ENCODE results near the gene ZAP70.
"Not testable (repeated sequence)": the region's sequence is repeated elsewhere in the genome, so short reads cannot be mapped to it uniquely, and the experiment has no call there.

Gene ZAP70

DNA sequence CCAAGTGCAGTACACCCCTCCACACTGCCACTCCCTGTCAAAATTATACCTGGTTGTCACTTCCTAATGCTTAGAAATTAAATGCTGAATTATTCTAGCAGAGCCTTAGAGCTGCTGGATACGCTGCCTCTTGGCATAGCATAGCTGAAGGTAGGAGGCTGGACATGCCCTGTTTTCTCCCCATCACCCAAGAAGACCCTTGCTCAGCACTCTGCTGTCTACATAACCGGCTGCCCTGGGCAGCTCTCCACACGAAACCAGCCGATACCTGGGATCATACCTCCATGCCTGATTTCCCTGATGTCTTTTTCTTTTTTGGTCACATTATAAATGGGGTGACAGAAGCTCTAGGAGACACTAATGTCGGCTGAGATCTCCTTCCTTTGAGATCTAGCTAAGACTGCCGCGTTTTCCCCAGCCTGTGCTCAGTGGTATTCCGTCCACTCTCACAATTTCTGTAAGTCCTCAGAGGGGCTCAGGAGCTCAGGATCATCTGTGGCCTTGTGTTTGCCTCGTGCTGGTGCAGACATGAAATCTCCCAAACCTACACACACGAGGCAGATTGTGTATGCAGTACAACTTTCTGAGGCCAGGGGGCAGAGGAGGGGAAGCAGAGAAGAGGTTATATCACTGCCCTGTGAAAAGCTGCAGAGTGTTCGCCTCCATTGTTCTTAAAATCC is 13.5 kb upstream of the ZAP70 start:
- DNase-seq: no peak

DNA sequence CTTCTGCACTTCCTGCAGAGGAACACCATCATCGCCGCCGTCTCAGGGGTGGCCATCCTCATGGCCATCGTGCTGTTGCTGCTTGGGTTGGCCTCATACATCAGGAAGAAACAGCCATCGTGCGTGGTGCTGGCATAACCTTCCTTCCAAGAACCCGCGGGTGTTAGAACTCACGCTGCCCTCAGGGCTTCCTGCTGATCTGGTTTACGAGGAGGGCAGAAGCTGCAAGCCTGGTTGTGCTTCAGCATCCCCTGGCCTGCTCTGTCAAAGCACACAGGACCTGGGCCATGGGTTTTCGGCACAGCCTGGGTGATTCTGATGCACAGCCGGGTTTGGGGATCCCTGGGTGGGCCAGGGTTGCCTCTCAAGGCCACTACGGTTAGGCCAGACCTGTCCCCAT is 12.2 kb upstream of the ZAP70 start:
- no peak for DNase-seq

DNA sequence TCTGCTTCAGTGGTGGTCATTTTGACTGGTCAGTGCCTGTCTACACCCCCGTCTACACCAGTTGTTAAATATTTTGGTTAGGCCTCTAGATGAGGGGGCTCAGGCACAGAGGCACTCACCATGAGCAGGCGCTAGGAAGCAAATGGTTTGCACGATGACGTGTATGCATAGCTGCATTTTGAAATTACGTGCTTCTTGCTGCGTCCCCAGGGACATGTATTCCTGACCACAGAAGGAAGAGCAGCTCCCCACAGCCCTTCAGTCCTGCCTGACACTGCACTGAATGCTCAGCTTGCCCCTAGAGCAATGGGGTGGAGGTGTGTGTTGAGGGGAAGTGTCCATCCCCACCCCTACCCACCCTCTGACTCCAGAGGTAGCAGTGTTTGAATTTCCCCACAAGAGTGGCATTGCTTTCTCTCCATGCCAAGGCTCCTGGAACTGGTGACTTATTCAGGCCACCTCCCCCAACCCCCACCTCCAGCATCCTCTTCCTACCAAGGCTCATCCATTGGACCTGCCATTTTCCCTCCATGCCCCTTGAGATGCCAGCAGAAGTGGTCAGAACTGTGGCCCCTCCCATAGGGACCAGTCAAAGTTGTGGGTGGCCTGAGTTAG is 11.4 kb upstream of the ZAP70 start:
- DNase-seq: no peak

DNA sequence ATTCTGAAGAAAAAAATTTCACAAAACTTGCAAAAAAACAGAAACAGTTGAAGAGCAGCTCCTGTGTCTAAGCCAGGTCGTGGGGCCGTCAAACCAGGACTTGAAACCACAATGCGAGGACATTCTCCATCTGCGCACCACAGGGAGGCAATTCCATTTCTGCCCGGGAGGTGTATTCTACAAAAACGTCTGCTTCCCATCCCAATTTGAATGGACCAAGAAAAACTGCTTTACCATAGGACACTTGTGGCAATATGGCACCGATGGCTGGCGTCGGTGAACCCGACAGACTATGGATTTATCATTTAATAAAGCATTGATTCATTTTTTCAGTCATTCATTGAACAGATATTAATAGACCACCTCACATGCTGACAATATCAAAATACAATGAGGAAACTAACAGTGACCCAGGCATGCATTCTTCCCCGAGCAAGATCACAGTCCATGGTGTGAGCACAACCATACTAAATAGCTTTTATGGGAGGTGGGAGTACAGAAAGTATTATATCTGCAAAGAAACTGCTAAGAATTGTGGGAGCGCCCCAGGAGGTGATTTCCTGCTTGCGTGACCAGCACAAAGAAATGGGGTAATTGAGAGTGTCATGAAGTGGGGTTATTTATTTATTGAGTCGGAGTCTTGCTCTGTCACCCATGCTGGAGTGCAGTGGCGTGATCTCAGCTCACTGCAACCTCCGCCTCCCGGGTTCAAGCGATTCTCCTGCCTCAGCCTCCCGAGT is 10.5 kb upstream of the ZAP70 start:
- DNase-seq: no peak

DNA sequence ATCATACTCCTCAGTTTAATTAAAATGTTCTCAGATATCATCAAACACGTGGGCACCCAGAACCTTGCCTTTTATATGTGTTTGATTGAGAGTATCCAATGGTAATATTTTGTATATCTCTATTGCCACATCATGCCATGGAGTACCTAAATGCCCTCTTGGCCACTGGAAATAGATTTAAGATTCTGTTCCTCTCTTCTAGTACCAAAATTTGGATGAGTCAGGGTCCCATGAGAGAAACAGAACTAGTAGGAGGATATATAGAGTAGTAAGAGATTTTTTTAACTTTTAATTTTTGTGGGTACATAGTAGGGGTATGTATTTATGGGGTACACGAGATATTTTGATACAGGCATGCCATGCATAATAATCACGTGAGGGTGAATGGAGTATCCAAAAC is 9.6 kb upstream of the ZAP70 start:
- DNase-seq: no peak

DNA sequence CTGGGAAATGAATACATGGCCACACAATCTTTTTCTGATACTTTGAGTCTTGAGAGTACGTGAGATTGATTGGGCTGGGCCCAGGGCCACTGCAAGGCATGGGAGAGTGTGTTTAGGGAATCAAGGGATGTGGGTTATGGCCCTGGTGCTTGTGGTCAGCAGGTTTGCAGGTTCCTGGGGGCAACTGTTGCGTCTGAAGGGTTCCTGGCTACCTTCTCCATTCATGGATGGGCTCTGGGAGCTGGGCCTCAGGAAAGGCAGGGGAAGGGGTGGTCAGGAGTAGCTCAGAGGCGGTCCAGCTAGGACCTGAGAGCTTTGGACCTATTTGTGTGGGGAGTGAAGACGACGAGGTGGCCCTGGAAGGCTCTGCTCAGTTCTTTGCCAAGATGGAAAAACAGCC is 8.4 kb upstream of the ZAP70 start:
- no peak for DNase-seq

DNA sequence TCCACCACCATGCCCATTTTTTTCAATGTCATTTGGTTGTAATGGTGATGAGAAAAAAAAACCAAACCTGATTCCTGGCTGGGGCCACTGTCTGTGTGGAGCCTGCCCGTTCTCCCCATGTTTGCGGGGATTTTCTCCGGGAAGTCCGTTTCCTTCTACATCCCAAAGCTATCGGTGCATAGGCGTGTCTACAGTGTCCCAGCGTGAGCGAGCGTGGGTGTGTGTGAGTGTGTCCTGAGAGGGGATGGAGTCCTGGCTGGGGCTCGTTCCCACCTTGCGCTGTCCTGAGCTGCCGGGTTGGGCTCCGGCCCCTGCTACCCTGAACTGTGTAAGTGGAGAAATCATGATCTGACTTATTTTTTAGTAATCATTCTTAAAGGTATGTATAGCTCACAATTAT is 7.3 kb upstream of the ZAP70 start:
- no peak for DNase-seq

DNA sequence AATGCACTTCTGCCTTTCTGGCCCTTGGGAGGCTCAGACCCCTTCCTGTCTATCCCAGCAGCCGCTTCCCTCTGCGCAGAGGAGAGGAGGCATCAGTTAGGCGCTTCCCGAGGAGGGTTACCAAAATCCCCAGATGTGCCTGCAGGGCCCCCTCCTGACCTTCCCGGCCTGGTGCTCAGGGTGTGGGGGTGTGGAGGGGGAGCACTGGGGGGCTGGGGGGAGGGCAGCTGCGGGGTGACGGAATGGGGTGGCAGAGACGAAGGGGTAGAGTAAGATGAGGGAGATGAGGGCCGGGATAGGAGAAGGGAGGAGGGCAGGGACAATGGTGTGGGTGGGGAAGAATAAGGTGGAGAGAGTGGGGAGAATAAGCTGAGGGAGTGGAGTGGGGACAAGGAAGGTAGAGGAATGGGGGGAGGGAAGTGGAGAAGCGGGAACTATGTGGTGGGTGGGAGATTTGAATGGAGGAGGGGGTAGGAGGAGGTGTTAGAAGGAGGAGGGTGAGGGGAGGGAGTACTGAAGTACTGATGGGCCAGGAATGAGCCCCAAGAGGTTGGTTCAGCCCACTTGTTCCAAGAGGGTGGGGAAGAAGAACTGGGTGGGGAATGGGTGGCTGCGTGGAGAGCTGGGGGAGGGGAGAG is 6.5 kb upstream of the ZAP70 start:
- no peak for DNase-seq

DNA sequence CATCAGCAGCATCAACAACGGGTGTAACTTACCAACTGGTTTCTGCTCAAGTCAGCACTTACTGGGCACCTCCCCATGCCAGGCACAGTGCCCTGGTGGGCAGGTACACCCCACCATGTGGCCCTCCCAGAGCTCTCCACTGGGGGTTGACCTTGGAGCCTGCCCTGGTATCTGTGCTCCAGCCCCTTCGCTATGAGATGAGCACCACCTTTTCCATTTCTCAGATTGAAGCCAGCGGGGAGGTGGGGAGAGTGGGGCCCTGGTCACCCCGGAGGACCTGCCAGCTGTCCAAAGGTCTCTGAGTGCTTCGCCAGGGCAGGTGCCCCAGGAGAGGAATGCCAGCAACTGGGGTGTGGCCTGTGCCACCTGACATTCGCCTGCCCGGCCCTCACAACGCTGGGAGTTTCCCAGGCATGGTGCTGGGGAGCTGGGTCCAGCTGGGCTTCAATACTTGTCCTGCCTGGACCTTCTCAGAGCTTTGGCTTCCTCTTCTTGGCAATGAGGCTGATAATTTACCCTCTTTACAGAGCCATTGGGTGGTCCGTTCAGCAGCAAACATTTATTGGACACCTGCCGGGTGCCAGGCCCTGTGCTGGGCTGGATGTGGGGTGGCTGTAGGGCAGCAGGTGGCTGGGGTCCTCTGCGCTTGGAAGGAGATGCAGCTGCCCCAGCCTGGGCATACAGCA is 5.9 kb upstream of the ZAP70 start:
- no peak for DNase-seq

DNA sequence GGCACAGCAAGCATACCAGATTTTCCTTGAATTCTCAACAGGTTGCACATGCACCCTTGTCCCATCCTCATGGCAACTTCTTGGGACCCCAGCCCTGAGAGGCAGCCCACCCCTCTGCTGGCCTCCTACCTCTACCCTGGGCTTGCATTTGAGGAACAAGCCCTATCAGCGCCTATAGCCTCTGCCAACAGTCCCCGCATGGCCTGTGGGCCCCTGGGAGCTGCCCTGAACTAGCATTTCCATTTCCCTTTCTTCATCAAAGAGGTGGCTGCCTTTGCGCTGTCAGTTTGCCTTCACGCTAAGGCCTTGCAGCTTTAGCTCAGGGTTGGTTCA is 5.4 kb upstream of the ZAP70 start:
- no peak for DNase-seq

DNA sequence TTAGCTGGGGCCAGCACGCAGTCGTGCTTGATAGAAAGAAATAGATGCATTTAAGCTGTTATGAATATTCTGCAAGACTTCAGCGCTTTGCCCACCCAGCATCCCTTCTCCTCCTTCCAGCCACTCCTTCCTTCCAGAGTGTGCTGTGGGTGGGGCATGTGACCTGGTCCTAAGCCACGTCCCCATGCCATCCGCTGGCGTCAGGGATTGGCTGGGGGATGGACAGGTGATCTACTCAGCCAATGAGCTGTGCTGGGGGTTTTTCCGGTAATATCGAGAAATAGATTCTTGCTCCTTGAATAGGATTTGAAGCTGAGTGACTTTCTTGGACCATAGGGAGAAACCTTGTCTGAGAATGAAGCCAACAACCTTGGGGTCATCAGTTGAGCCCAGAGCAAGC is 4.8 kb upstream of the ZAP70 start:
- DNase-seq: no peak

DNA sequence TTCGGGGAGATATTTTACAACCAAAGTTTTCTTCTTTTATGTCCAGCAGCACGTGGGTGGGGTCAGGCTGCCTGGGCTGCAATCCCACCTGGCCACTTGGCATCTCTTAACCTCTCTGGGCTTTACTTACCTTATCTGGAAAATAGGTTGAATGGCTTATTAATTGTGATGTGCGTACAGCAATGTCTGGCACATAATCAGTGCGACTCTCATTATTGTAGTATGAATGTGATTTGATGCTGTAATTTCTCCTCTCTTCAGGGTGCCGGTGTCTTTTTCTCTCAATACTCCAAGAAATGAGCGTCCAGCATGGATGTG is 2.0 kb upstream of the ZAP70 start:
- no peak for DNase-seq

DNA sequence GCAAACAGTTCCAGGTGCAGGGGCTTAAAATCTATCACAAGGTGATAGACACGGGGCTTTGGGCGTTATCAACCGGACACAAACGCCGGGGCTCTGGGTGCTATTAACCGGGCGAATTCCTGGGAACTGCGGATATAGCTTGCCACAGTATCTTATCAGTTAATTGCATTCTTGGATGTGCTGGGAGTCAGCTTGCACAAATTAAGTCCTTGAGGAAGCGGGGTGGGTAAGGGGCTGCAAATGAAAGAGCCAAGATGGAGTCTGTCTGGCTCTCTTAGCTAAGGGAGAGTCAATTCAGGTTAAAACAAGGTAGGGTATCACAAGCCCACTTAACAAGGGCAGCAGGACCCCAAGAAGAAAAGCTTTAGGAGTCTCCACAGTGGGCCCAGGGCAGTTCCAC is 1.2 kb upstream of the ZAP70 start:
- DNase-seq: not testable (repeated sequence)

DNA sequence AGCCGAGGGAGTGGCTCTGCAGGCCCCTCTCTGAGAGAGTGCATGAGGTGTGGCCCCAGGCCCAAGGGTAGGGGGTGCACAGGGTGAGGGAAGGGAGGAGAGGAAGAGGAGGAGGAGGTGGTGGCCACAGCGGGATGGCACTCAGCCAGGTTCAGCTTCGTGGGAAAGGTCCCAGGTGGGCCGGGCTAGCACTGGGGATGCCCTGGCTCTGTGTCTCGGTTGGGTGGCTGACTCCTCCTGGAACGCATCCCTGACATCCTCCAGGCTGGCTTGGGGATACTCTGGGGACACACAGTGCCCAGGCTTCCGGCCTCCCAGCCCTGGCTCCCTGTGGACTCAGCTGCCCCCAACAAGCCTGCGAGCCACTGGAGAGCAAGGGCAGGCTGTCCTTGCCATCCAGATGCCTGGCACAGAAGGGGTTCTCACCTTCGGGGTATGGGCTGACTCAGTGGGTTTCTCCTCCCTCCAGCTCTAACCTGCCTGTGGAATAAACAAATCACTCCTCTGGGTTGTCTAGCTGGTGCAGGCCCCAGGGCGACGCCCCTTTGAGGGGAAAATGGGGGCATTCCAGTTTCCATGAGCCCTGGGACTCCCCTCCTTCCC is 582 bp upstream of the ZAP70 start:
- no peak for DNase-seq

DNA sequence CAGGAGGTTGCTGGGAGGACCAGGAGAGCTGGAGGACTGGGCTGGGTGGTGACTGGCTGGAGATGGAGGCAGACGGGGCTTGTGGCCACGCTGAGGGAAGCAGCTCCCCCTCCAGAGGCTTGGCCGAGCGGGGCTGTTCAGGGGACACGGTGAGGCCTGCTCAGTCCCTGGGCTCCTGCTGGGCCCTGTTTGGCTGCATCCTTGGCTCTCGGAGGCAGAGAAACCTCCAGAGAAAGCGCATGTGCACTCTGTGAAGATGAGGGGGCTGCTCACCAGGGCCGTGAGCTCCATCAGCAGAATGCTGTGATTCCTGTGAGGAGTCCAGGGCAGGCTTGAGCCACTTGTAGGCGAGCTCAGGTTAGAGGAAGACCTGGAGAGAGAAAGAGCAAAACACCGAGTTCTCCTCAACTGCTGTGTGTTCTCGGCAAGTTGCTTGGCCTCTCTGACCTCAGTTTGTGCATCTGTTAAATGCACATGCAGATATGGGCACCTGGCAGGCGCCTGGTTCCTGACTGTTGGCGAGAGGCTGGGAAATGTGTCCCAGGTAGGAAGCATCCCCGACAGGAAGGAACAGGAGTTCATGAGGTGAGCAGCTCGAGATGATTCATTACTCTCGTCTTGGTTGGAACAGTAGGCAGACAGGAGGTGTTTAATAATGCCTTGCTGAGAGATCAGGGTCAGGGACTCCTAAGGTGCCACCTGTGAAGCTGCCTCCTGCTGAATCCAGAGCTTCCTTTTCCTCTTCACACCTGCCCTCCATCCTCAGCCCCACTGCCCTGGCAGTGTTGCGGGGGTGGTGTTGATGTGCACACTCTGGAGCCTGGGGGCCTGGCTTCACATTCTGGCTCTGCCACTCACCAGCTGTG is 941 bp downstream of the ZAP70 start:
- no peak for DNase-seq

DNA sequence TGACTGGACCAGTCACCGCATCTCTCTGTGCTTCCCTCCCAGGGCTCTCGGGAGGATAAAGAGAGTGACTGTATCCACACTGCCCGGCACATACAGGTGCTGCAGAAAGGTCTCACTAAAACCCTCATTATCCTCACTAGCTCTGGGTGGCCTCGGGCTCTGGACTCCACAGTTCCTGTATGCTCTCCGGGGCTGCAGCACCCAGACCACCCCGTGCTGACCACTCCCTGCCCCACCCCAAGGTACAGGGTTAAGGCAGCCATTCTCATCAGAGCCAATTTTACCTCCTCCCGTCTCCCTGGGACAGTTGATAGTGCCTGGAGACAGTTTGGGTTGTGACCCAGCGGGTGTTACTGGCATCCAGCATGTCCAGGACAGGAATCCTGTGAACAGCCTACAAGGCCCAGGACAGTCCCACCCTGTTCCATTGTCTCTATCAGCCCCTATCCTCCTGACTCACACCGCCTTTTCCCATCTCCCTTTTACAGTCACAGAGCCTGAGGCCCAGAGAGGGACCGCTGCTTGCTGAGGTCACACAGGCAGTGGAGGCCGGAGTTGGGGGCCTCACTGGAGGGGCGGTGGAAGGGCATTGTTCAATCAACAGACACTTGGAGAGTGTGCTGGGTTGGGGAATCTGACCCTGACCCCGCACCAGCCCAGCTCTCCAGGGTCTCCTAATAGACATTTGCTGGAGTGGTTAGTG is 1.7 kb downstream of the ZAP70 start:
- DNase-seq: no peak

DNA sequence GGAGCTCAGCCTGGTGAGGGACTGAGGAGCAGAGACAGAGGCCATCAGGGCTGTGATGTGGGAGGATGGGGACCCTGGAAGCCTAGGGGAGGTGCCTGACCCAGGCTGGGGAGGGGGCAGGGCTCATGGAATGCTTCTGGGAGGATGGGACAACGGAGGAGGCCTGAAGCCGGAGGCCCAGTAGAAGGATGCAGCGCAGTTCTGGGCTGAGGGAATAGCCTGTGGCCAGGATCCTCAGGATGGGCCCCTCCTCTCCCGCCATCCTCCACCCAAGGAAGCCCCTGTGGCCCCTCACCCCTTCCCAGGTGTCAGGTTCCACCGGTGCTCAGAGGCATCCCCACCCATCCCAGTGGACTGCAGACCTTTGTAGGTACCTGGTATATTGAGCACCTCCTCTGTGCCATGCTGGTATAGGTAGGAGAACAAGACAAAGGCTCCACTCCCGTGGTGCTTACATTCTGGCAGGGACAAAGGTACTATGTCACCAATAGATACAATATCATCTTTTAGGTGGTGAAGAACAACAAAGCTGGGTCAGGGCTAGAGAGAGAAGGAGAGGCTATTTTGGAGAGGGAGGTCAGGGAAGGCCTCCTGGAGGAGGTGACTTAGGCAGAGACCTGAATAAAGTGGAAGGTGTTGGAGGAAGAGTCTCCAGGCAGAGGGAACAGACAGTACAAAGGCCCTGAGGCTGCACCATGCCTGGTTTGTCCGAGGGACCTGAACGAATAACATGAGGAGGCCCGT is 2.7 kb downstream of the ZAP70 start:
- no peak for DNase-seq

DNA sequence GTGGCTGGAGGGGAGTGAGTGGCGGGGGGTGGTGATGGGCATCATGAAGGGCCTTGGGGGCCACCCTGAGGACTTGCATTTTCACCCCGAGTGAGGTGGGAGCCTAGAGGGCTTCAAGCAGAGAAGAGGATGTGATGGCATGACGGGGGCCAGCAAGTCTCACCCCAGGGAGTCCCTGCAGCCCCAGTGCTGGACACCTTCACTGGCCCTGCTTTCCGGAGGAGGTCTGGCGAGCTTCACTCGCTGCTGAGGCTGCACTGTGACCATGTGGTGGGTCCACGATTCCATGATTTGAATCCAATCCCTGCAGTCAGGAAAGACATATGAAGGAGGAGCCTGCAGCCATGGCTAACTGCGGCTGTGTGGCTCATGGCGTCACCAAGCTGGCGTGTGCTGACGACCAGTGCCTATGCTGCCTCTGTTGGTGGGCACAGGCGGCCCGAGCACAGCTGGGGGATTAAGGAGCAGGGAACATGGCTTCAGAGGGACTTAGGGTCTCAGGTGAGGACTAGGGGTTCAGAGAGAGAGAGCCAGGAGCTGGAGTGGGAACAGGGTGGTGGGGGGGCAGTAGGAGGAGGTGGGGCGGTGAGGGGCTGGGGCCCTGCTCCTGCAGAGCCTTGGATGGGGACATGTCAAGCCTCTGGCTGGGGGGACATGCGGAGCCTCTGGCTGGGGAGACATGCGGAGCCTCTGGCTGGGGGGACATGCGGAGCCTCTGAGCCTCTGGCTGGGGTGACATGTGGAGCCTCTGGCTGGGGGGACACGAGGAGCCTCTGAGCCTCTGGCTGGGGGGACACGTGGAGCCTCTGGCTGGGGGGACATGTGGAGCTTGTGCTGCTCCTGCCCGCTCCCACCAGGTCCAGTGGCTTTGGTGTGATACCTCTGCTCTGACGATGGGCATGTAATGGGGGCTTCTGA is 3.6 kb downstream of the ZAP70 start:
- DNase-seq: no peak

DNA sequence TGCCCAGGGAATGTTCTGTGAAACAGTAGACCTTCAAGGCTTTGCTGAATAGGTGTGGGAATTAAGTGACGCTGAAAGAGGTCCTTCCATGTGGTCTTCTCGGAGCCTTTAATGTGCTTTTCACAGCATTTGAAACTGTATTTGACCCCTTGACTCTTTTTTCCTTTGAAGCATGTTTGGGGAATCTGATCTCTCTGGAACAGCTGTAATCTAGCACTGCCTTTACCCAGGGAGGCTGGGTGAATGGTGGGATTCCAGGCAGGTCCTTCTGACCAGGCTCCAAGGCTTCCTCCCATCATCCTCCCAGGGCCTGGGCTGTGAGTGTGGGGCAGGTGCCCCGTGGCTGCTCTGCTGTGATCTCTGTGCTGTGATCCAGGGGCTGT is 4.2 kb downstream of the ZAP70 start:
- no peak for DNase-seq
